OCI-LY1 (cell line): Measurements from ENCODE around the gene MGAT5B.

Experiments used
- CTCF ChIP-seq: fragments of 200-600 bp; sonication (generic), shearing (Covaris generic); IDR thresholded peaks from 2 replicates; pipeline ENCODE4 v1.5.1; 2017; ENCODE audit warnings: mild to moderate bottlenecking, antibody characterized with exemption, low read length, moderate library complexity, mixed read lengths
- EZH2 ChIP-seq: fragments of 200-600 bp; sonication (generic), shearing (Covaris generic); IDR thresholded peaks from 2 replicates; pipeline ENCODE4 v1.8.0; 2017; ENCODE audit warnings: borderline replicate concordance, mixed run types, mild to moderate bottlenecking, antibody characterized with exemption, low read length, moderate library complexity, mixed read lengths

- no peak for TF ChIP-seq CTCF
- TF ChIP-seq EZH2 = no peak
Measured at GRCh38 chr17:76848670-76849069, 19.5 kb upstream of the MGAT5B start.
